Limb (tissue), 2 donors: ENCODE results near the gene RALGPS2.
"Not testable (repeated sequence)": the region's sequence is repeated elsewhere in the genome, so short reads cannot be mapped to it uniquely, and the experiment has no call there.

ENCODE experiments used
- DNase-seq, 2 donors: peaks; one replicate each; pipeline ENCODE4 v3.0.0-alpha.2; 2016; ENCODE audit errors: extremely low spot score in 2 of 2

The RALGPS2 gene

GRCh38 chr1:178941849-178942248 lies 216.8 kb downstream of the RALGPS2 start:
- DNase-seq: peak in 1 of 2 donors; percentile 34

GRCh38 chr1:178942285-178943198 lies 217.5 kb downstream of the RALGPS2 start:
- DNase-seq: peak in 1 of 2 donors; percentile 26

- DNase-seq: peak in 1 of 2 donors; percentile 1
Measured at GRCh38 chr1:178944729-178945128, 219.7 kb downstream of the RALGPS2 start.

GRCh38 chr1:178945763-178946266 lies 220.8 kb downstream of the RALGPS2 start:
- DNase-seq: peak in 1 of 2 donors; percentile 29

GRCh38 chr1:178946416-178946815 lies 221.4 kb downstream of the RALGPS2 start:
- DNase-seq: peak in 1 of 2 donors; percentile 16

- DNase-seq: peak in 1 of 2 donors; percentile 12
Measured at GRCh38 chr1:178946855-178947676, 222.0 kb downstream of the RALGPS2 start.

- no peak for DNase-seq
Measured at GRCh38 chr1:178947677-178947981, 222.6 kb downstream of the RALGPS2 start.

- no peak for DNase-seq
Measured at GRCh38 chr1:178948676-178949075, 223.6 kb downstream of the RALGPS2 start.

- DNase-seq: not testable (repeated sequence)
Measured at GRCh38 chr1:178949866-178950265, 224.8 kb downstream of the RALGPS2 start.

GRCh38 chr1:178951600-178951999 lies 226.6 kb downstream of the RALGPS2 start:
- DNase-seq: no peak

GRCh38 chr1:178953034-178953433 lies 228.0 kb downstream of the RALGPS2 start:
- peak in 1 of 2 donors; percentile 58 for DNase-seq

GRCh38 chr1:178953538-178954324 lies 228.7 kb downstream of the RALGPS2 start:
- DNase-seq: no peak

- DNase-seq: no peak
Measured at GRCh38 chr1:178954325-178954690, 229.3 kb downstream of the RALGPS2 start.

GRCh38 chr1:178954937-178955336 lies 229.9 kb downstream of the RALGPS2 start:
- no peak for DNase-seq

GRCh38 chr1:178955391-178955954 lies 230.4 kb downstream of the RALGPS2 start:
- no peak for DNase-seq

- no peak for DNase-seq
Measured at GRCh38 chr1:178958491-178958890, 233.4 kb downstream of the RALGPS2 start.

- DNase-seq: peak in 1 of 2 donors; percentile 16
Measured at GRCh38 chr1:178959543-178960460, 234.8 kb downstream of the RALGPS2 start.

GRCh38 chr1:178960482-178961240 lies 235.6 kb downstream of the RALGPS2 start:
- DNase-seq: peak in 1 of 2 donors; percentile 43

- no peak for DNase-seq
Measured at GRCh38 chr1:178961331-178961730, 236.3 kb downstream of the RALGPS2 start.
